HepG2 (cell line): ENCODE results near the gene TPD52L2. TPM values are rescaled to one million over a fixed set of nuclear protein-coding genes. Genes with fewer than 3 reads are reported as not detected.
A peak's percentile ranks its signal among the peaks of the same experiment; 100 is the strongest.

ENCODE experiments used
- ATAD3A ChIP-seq: sonication (generic); formaldehyde crosslinking; IDR thresholded peaks from 2 replicates; pipeline ENCODE4 v1.4.0; 2020; ENCODE audit warnings: missing genetic modification reagents
- ATF6 ChIP-seq: sonication (generic); formaldehyde crosslinking; conservative IDR thresholded peaks from 2 replicates; pipeline ENCODE4 v1.4.0; 2020; ENCODE audit warnings: missing genetic modification reagents
- CHD4 ChIP-seq: fragments of 200-600 bp; sonication (generic); IDR thresholded peaks from 2 replicates; pipeline ENCODE4 v1.7.0; 2017; ENCODE audit warnings: mild to moderate bottlenecking, low read length, borderline replicate concordance
- ERF ChIP-seq: IDR thresholded peaks from 2 replicates; pipeline ENCODE4 v1.6.1; 2018; ENCODE audit warnings: missing biosample characterization, missing genetic modification reagents
- IRF1 ChIP-seq: sonication (generic); formaldehyde crosslinking; IDR thresholded peaks from 2 replicates; pipeline ENCODE4 v1.4.0; 2020; ENCODE audit warnings: low read depth, mild to moderate bottlenecking, missing genetic modification reagents
- NFATC3 ChIP-seq: sonication (generic); formaldehyde crosslinking; IDR thresholded peaks from 2 replicates; pipeline ENCODE4 v1.5.1; 2020; ENCODE audit warnings: mild to moderate bottlenecking, missing genetic modification reagents
- NFRKB ChIP-seq: fragments of 450-650 bp; IDR thresholded peaks from 2 replicates; pipeline ENCODE4 v1.6.1; 2017
- NFYC ChIP-seq: IDR thresholded peaks from 2 replicates; pipeline ENCODE4 v1.6.1; 2016; ENCODE audit warnings: missing genetic modification reagents, missing compliant biosample characterization
- NPAS2 ChIP-seq: sonication (generic); formaldehyde crosslinking; IDR thresholded peaks from 2 replicates; pipeline ENCODE4 v1.8.0; 2022; ENCODE audit warnings: mild to moderate bottlenecking, missing genetic modification reagents, borderline replicate concordance
- NR2F1 ChIP-seq, 2 experiments: fragments of 450-650 bp in 1 of 2; formaldehyde crosslinking in 1 of 2; IDR thresholded peaks; 2 replicates each; pipeline versions ENCODE4 v1.5.0 to v1.6.1; 2016 to 2020; ENCODE audit warnings: mild to moderate bottlenecking in 1 of 2, missing compliant biosample characterization in 1 of 2, missing genetic modification reagents in 1 of 2, moderate library complexity in 1 of 2
- PHF5A ChIP-seq: IDR thresholded peaks from one replicate; pipeline ENCODE4 v1.6.1; 2018; ENCODE audit warnings: low read depth, missing genetic modification reagents; ENCODE audit not compliant: unreplicated experiment
- SNRNP70 ChIP-seq: fragments of 200-400 bp; formaldehyde crosslinking; IDR thresholded peaks from 2 replicates; pipeline ENCODE4 v1.6.1; 2017; ENCODE audit warnings: mild to moderate bottlenecking, low read depth, low read length, moderate library complexity
- ZBTB20 ChIP-seq: sonication (generic); formaldehyde crosslinking; IDR thresholded peaks from 2 replicates; pipeline ENCODE4 v1.8.1; 2023; ENCODE audit warnings: missing genetic modification reagents, low read depth, mild to moderate bottlenecking, borderline replicate concordance
- ZBTB7A ChIP-seq: sonication (generic); formaldehyde crosslinking; IDR thresholded peaks from 2 replicates; pipeline ENCODE4 v1.8.0; 2022; ENCODE audit warnings: mild to moderate bottlenecking, missing genetic modification reagents
- ZNF136 ChIP-seq: sonication (generic); formaldehyde crosslinking; IDR thresholded peaks from 2 replicates; pipeline ENCODE4 v1.8.1; 2022; ENCODE audit warnings: low read depth, mild to moderate bottlenecking, moderate library complexity, missing genetic modification reagents
- ZNF24 ChIP-seq: fragments of 450-650 bp; IDR thresholded peaks from 2 replicates; pipeline ENCODE4 v1.6.1; 2017; ENCODE audit warnings: antibody characterized with exemption, mild to moderate bottlenecking
- ZNF253 ChIP-seq: sonication (generic); formaldehyde crosslinking; IDR thresholded peaks from 2 replicates; pipeline ENCODE4 v1.8.0; 2022; ENCODE audit warnings: mild to moderate bottlenecking, missing genetic modification reagents, borderline replicate concordance
- ZNF350 ChIP-seq: sonication (generic); formaldehyde crosslinking; IDR thresholded peaks from 2 replicates; pipeline ENCODE4 v1.4.0; 2020; ENCODE audit warnings: mild to moderate bottlenecking, low read depth, missing genetic modification reagents, borderline replicate concordance
- ZNF383 ChIP-seq: sonication (generic); formaldehyde crosslinking; IDR thresholded peaks from 2 replicates; pipeline ENCODE4 v1.4.0; 2020; ENCODE audit warnings: missing genetic modification reagents, mild to moderate bottlenecking, borderline replicate concordance
- ZNF546 ChIP-seq: sonication (generic); formaldehyde crosslinking; conservative IDR thresholded peaks from 2 replicates; pipeline ENCODE4 v1.8.1; 2023; ENCODE audit warnings: mild to moderate bottlenecking, missing genetic modification reagents
- ZNF558 ChIP-seq: sonication (generic); formaldehyde crosslinking; IDR thresholded peaks from 2 replicates; pipeline ENCODE4 v1.9.0; 2022; ENCODE audit warnings: mild to moderate bottlenecking, missing genetic modification reagents, borderline replicate concordance
- ZNF614 ChIP-seq: IDR thresholded peaks from 2 replicates; pipeline ENCODE4 v1.6.1; 2018; ENCODE audit warnings: missing biosample characterization, missing genetic modification reagents, inconsistent platforms, borderline replicate concordance
- ZNF773 ChIP-seq: sonication (generic); formaldehyde crosslinking; IDR thresholded peaks from 2 replicates; pipeline ENCODE4 v1.4.0; 2020; ENCODE audit warnings: missing genetic modification reagents, borderline replicate concordance
- polyA plus RNA-seq, 8 experiments: library from polyadenylated mRNA; depleted of rRNA in 3 of 8; stranded (reverse) in 7 of 8; unstranded in 1 of 8; fragments of >200 nt; fragmentation: Illumina TruSeq in 4 of 8; extraction: Trizol in 4 of 8; gene quantifications; 2 replicates each; pipeline versions ENCODE4 v1.2.1 to v1.2.3, GENCODE V29; 2011 to 2016; ENCODE audit warnings: low read depth in 4 of 8, missing spikeins in 1 of 8, mixed read lengths in 1 of 8; ENCODE audit not compliant: insufficient read depth in 1 of 8
- total RNA-seq, 5 experiments: library from RNA; depleted of rRNA; stranded (reverse); fragments of >200 nt; fragmentation: Illumina TruSeq; extraction: Trizol; gene quantifications; 2 replicates each; pipeline ENCODE4 v1.2.3, GENCODE V29; 2016; ENCODE audit warnings: low read depth in 1 of 5
- TF ChIP-seq, protein P1 (sequence below): sonication (generic); formaldehyde crosslinking; conservative IDR thresholded peaks from 2 replicates; pipeline ENCODE4 v1.5.0; 2020; ENCODE audit warnings: missing genetic modification reagents
- TF ChIP-seq, protein P2 (sequence below): sonication (generic); formaldehyde crosslinking; IDR thresholded peaks from 2 replicates; pipeline ENCODE4 v1.8.1; 2023; ENCODE audit warnings: mild to moderate bottlenecking, missing genetic modification reagents

The TPD52L2 gene
- total and polyA plus RNA-seq, 2 of the 13 experiments (the other 11 are each of a cell fraction or from before 2014, with no cell fraction given): 156 to 184 TPM

DNA sequence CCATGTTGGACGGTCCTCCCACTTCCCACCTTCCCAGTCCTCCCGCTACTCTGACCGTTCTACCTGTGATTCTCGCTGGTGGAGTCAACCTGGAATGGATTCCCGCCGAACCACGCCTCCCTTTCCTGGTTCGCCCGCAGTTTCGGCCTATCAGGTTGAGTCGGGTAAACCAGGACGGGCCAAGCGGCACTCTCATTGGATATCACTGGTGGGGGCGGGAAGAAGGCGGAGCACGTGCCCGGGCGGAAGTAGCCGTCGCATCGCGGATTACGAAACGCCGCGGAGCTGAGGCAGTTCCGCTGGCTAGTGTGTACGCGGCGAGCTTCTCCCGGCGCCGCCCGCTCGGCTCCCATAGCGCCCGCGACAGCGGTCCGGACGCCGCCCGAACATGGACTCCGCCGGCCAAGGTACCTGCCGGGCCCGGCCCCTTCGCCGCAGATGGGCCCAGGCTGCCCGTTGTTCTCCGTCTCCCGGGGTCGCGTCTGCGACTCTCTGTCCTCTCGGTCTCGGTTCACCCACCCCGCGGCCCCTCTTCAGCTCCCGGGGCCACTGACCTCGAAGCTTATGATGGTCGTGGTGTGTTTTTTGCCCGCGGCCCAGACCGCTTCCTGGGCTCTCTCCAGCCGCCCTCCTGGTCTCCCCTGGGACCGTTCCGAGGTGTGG is at the start of gene TPD52L2 (continued):
- TF ChIP-seq, protein P1, sequence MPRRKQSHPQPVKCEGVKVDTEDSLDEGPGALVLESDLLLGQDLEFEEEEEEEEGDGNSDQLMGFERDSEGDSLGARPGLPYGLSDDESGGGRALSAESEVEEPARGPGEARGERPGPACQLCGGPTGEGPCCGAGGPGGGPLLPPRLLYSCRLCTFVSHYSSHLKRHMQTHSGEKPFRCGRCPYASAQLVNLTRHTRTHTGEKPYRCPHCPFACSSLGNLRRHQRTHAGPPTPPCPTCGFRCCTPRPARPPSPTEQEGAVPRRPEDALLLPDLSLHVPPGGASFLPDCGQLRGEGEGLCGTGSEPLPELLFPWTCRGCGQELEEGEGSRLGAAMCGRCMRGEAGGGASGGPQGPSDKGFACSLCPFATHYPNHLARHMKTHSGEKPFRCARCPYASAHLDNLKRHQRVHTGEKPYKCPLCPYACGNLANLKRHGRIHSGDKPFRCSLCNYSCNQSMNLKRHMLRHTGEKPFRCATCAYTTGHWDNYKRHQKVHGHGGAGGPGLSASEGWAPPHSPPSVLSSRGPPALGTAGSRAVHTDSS (CRISPR knock-in tag): peak; percentile 42; the same call in 1 of the 2 replicates
- TF ChIP-seq SNRNP70: no peak
- peak; percentile 97 for TF ChIP-seq ZNF546
- peak; percentile 88; the same call in 1 of the 2 replicates for TF ChIP-seq ZNF773 (CRISPR knock-in tag)
- TF ChIP-seq NFRKB: peak; percentile 74; the same call in 1 of the 2 replicates
- 0 out of 2 replicates have a peak, but pooled peaks have one; percentile 25 for TF ChIP-seq IRF1 (CRISPR knock-in tag)
- no peak for TF ChIP-seq NPAS2 (CRISPR knock-in tag)
- TF ChIP-seq ZNF383 (CRISPR knock-in tag): no peak
- TF ChIP-seq NR2F1 (CRISPR knock-in tag; IDR thresholded peaks at IDR 0.05): no peak
- TF ChIP-seq ZNF253 (CRISPR knock-in tag): peak; percentile 97
- no peak for TF ChIP-seq NFATC3 (CRISPR knock-in tag)
- TF ChIP-seq ZNF136 (CRISPR knock-in tag): no peak
- peak; percentile 99 for TF ChIP-seq NFYC (CRISPR knock-in tag)
- peak; percentile 93 for TF ChIP-seq ATF6 (CRISPR knock-in tag)
- no peak for TF ChIP-seq ZNF24
- TF ChIP-seq CHD4: no peak
- peak; percentile 93 for TF ChIP-seq ZNF558 (CRISPR knock-in tag)
- TF ChIP-seq ZBTB7A (CRISPR knock-in tag): peak; percentile 91
- no peak for TF ChIP-seq ATAD3A
- TF ChIP-seq, protein P2, sequence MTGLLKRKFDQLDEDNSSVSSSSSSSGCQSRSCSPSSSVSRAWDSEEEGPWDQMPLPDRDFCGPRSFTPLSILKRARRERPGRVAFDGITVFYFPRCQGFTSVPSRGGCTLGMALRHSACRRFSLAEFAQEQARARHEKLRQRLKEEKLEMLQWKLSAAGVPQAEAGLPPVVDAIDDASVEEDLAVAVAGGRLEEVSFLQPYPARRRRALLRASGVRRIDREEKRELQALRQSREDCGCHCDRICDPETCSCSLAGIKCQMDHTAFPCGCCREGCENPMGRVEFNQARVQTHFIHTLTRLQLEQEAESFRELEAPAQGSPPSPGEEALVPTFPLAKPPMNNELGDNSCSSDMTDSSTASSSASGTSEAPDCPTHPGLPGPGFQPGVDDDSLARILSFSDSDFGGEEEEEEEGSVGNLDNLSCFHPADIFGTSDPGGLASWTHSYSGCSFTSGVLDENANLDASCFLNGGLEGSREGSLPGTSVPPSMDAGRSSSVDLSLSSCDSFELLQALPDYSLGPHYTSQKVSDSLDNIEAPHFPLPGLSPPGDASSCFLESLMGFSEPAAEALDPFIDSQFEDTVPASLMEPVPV (CRISPR knock-in tag): peak; percentile 87; the same call in 1 of the 2 replicates
- TF ChIP-seq ERF: peak; percentile 86; the same call in 1 of the 2 replicates
- TF ChIP-seq ZNF614: peak; percentile 80; the same call in 1 of the 2 replicates
- peak; percentile 97 for TF ChIP-seq ZNF350 (CRISPR knock-in tag)
- TF ChIP-seq ZBTB20 (CRISPR knock-in tag): peak; percentile 98
- TF ChIP-seq PHF5A (CRISPR knock-in tag): peak; percentile 93
